ENCODE measurements around the gene DDX19B.

DNA sequence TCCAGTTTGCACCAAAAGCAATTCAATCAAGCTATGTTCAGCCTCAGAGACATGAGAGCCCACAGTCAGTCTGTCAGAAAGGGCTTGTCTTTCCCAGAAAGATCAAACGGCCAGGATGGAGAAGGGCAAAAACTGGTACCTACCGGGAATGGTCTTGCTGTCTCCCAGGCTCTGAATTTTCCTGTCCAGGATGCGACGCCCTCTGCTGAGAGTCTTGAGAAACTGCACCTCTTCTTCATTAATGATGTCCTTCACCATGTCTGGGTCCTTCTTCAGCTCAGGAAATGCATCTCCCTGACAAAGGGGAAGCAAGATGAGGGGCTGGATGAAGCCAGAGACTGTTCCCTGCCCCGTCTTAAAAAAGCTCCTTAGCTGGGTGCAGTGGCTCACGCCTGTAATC, 31.5 kb upstream of the DDX19B start:
- TF ChIP-seq BHLHE40 (IDR thresholded peaks at IDR 0.05; ENCODE audit: low read length): no peak
- TF ChIP-seq, protein P1, sequence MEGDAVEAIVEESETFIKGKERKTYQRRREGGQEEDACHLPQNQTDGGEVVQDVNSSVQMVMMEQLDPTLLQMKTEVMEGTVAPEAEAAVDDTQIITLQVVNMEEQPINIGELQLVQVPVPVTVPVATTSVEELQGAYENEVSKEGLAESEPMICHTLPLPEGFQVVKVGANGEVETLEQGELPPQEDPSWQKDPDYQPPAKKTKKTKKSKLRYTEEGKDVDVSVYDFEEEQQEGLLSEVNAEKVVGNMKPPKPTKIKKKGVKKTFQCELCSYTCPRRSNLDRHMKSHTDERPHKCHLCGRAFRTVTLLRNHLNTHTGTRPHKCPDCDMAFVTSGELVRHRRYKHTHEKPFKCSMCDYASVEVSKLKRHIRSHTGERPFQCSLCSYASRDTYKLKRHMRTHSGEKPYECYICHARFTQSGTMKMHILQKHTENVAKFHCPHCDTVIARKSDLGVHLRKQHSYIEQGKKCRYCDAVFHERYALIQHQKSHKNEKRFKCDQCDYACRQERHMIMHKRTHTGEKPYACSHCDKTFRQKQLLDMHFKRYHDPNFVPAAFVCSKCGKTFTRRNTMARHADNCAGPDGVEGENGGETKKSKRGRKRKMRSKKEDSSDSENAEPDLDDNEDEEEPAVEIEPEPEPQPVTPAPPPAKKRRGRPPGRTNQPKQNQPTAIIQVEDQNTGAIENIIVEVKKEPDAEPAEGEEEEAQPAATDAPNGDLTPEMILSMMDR (IDR thresholded peaks at IDR 0.05 in 2 of 3, conservative IDR thresholded peaks at IDR 0.05 in 1 of 3; ENCODE audit: insufficient read depth in 2 of 3, low read depth in 1 of 3, low read length in 3 of 3): peak; percentile 55 to 73 (median 56)
- no peak for TF ChIP-seq JUNB (CRISPR knock-in tag; conservative IDR thresholded peaks at IDR 0.05)
- no peak for TF ChIP-seq EP300 (IDR thresholded peaks at IDR 0.05; ENCODE audit: low read length)
- TF ChIP-seq, protein P2, sequence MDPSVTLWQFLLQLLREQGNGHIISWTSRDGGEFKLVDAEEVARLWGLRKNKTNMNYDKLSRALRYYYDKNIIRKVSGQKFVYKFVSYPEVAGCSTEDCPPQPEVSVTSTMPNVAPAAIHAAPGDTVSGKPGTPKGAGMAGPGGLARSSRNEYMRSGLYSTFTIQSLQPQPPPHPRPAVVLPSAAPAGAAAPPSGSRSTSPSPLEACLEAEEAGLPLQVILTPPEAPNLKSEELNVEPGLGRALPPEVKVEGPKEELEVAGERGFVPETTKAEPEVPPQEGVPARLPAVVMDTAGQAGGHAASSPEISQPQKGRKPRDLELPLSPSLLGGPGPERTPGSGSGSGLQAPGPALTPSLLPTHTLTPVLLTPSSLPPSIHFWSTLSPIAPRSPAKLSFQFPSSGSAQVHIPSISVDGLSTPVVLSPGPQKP (CRISPR knock-in tag; IDR thresholded peaks at IDR 0.05): no peak
- TF ChIP-seq JUN (IDR thresholded peaks at IDR 0.05; ENCODE audit: borderline replicate concordance, low read depth, low read length): no peak
- no peak for TF ChIP-seq JUN (CRISPR knock-in tag; IDR thresholded peaks at IDR 0.05; ENCODE audit: borderline replicate concordance)
- TF ChIP-seq CREM (IDR thresholded peaks at IDR 0.05; ENCODE audit: low read depth): no peak
- TF ChIP-seq REST (IDR thresholded peaks at IDR 0.05; ENCODE audit: borderline replicate concordance): no peak
- TF ChIP-seq REST (CRISPR knock-in tag; IDR thresholded peaks at IDR 0.05; ENCODE audit: low read depth): no peak
- TF ChIP-seq, protein P3, sequence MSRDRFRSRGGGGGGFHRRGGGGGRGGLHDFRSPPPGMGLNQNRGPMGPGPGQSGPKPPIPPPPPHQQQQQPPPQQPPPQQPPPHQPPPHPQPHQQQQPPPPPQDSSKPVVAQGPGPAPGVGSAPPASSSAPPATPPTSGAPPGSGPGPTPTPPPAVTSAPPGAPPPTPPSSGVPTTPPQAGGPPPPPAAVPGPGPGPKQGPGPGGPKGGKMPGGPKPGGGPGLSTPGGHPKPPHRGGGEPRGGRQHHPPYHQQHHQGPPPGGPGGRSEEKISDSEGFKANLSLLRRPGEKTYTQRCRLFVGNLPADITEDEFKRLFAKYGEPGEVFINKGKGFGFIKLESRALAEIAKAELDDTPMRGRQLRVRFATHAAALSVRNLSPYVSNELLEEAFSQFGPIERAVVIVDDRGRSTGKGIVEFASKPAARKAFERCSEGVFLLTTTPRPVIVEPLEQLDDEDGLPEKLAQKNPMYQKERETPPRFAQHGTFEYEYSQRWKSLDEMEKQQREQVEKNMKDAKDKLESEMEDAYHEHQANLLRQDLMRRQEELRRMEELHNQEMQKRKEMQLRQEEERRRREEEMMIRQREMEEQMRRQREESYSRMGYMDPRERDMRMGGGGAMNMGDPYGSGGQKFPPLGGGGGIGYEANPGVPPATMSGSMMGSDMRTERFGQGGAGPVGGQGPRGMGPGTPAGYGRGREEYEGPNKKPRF (IDR thresholded peaks at IDR 0.05; ENCODE audit: low read depth, low read length): no peak
- no peak for TF ChIP-seq CHD2 (IDR thresholded peaks at IDR 0.05; ENCODE audit: low read depth, low read length)
- peak; percentile 43; the same call in 1 of the 2 replicates for TF ChIP-seq SMC3 (conservative IDR thresholded peaks at IDR 0.05; ENCODE audit: insufficient read depth, low read depth, low read length)

Measured in K562 (cell line).